Measurements from ENCODE around the gene LRRC56.

DNA sequence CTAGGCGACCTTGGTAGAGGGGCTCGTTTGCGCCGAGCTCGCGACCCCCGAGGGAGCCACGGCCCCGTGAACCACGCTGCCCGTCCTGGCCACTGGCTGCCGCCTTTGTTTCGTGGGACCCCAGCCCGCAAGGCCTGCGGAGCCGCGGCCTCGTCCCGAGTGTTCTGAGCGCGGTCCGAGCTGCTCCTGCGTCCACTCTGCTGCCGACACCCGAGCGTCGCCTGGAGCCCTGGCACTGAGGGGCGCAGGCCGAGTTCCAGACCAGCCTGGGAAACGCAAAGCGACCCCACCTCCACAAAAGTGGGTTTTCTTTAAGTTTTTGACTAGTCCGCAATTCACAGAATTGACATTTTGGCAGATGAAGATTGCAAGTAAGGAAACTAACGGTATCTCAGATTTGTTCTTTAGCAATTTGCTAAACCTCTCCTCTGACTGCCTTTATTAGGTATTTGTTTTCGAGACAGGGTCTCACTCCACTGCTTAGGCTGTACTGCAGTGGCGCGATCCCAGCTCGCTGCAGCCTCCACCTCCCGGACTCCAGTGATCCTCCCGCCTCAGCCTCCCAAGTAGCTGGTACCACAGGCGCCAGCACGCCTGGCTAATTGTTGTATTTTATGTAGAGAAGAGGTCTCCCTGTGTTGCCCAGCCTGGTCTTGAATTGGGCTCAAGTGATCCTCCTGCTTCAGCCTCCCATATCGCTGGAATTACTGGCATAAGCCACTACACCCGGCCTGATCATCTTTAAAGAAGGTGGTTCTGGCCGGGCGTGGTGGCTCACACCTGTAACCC lies 29.4 kb upstream of the LRRC56 start:
- TF ChIP-seq, protein P1, sequence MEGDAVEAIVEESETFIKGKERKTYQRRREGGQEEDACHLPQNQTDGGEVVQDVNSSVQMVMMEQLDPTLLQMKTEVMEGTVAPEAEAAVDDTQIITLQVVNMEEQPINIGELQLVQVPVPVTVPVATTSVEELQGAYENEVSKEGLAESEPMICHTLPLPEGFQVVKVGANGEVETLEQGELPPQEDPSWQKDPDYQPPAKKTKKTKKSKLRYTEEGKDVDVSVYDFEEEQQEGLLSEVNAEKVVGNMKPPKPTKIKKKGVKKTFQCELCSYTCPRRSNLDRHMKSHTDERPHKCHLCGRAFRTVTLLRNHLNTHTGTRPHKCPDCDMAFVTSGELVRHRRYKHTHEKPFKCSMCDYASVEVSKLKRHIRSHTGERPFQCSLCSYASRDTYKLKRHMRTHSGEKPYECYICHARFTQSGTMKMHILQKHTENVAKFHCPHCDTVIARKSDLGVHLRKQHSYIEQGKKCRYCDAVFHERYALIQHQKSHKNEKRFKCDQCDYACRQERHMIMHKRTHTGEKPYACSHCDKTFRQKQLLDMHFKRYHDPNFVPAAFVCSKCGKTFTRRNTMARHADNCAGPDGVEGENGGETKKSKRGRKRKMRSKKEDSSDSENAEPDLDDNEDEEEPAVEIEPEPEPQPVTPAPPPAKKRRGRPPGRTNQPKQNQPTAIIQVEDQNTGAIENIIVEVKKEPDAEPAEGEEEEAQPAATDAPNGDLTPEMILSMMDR (IDR thresholded peaks at IDR 0.05), result no peak
- TF ChIP-seq POLR2A (IDR thresholded peaks at IDR 0.05), result no peak

Measured in lower leg skin (tissue), 3 donors.